ENCODE results near the gene WDR45B.

The WDR45B gene

DNA sequence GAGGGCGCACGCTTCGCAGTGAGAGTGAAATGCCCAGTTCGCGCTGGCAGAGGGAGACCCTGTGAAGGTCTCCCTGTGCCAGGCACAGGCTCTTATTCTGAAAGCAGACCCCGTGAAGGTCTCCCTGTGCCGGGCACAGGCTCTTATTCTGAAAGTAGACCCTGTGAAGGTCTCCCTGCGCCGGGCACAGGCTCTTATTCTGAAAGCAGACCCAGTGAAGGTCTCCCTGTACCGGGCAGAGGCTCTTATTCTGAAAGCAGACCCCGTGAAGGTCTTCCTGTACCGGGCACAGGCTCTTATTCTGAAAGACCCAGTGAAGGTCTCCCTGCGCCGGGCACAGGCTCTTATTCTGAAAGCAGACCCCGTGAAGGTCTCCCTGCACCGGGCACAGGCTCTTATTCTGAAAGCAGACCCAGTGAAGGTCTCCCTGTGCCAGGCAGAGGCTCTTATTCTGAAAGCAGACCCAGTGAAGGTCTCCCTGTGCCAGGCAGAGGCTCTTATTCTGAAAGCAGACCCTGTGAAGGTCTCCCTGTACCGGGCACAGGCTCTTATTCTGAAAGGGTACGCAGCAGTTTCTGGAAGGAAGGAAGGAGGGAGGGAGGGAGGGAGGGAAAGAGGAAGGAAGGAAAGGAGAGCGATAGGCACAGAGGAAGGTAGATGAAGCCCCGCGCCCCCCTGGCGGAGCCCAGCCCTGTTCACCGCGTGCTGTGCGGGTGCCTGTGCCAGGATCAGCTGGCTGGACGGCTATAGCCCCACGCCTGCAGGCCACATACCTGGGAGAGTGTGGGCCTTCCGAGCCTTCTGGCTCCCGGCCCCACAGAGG, 55.3 kb downstream of the WDR45B start:
- DNase-seq (ENCODE audit: low read depth, low spot score) = peak; percentile 64
- peak overlapping the region; percentile 97 for H3K27ac ChIP-seq
- TF ChIP-seq EZH2 (IDR thresholded peaks at IDR 0.05) = no peak
- no peak for TF ChIP-seq FOXP2 (optimal IDR thresholded peaks at IDR 0.05; ENCODE audit: control extremely low read depth, extremely low read length, insufficient read depth)
- TF ChIP-seq POLR2AphosphoS5 (IDR thresholded peaks at IDR 0.05; ENCODE audit: borderline replicate concordance, low read depth, low read length) = no peak
- H3K9ac ChIP-seq (ENCODE audit: insufficient read length) = peak overlapping the region; percentile 70
- H3K4me3 ChIP-seq = peak overlapping the region; percentile 79
- H3K9me3 ChIP-seq (ENCODE audit: low read depth, low read length) = no peaks in the 10 kb centered on the region
- H3K36me3 ChIP-seq (ENCODE audit: insufficient read depth, low read length) = peaks cover 34% of the 10 kb centered on the region; the same call in 1 of the 2 replicates

DNA sequence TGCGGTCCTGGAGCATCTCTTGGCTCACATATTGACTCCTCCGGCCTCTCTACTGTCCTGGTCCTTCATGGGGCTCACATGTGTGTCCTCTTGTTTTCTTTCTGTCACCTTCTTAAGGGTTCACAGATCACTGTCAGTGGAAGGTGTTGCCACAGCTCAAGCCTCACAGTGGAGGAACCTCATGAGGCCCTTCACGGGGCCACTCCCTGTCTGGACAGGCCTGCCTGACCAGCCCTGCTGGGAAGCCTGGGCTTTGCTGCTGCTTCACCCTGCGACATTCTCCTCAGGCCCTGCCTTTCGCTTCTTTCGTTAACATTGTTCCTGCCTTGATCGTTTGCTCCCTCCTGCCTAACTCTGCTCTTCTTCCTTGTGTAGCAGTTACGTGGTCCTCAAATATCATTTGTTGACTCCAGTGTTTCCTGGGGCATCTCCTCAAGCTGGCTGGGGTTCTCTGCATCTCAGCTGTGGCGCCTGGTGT, 55.9 kb downstream of the WDR45B start:
- DNase-seq (ENCODE audit: low read depth, low spot score) = no peak
- H3K27ac ChIP-seq = peak overlapping the region; percentile 97
- H3K36me3 ChIP-seq (ENCODE audit: insufficient read depth, low read length) = peaks cover 36% of the 10 kb centered on the region; the same call in 1 of the 2 replicates
- no peaks in the 10 kb centered on the region for H3K9me3 ChIP-seq (ENCODE audit: low read depth, low read length)
- H3K9ac ChIP-seq (ENCODE audit: insufficient read length) = no peak overlapping the region
- TF ChIP-seq POLR2AphosphoS5 (IDR thresholded peaks at IDR 0.05; ENCODE audit: borderline replicate concordance, low read depth, low read length) (no peak), FOXP2 (optimal IDR thresholded peaks at IDR 0.05; ENCODE audit: control extremely low read depth, extremely low read length, insufficient read depth) (no peak), EZH2 (IDR thresholded peaks at IDR 0.05) (no peak)
- no peak overlapping the region for H3K4me3 ChIP-seq

GRCh38 chr17:82590881-82591539, 57.2 kb downstream of the WDR45B start:
- H3K9me3 ChIP-seq (ENCODE audit: low read depth, low read length) = no peaks in the 10 kb centered on the region
- peaks cover 32% of the 10 kb centered on the region for H3K36me3 ChIP-seq (ENCODE audit: insufficient read depth, low read length)
- no peak overlapping the region for H3K4me3 ChIP-seq
- no peak for DNase-seq (ENCODE audit: low read depth, low spot score)
- H3K9ac ChIP-seq (ENCODE audit: insufficient read length) = no peak overlapping the region
- TF ChIP-seq FOXP2 (optimal IDR thresholded peaks at IDR 0.05; ENCODE audit: control extremely low read depth, extremely low read length, insufficient read depth) (no peak), POLR2AphosphoS5 (IDR thresholded peaks at IDR 0.05; ENCODE audit: borderline replicate concordance, low read depth, low read length) (no peak), EZH2 (IDR thresholded peaks at IDR 0.05) (no peak)
- H3K27ac ChIP-seq = peak overlapping the region; percentile 97

GRCh38 chr17:82590216-82590615, 58.0 kb downstream of the WDR45B start:
- Histone ChIP-seq H3K9ac (ENCODE audit: insufficient read length) (no peak overlapping the region), H3K27ac (no peak overlapping the region), H3K4me3 (no peak overlapping the region), H3K9me3 (ENCODE audit: low read depth, low read length) (no peaks in the 10 kb centered on the region), H3K36me3 (ENCODE audit: insufficient read depth, low read length) (peaks cover 32% of the 10 kb centered on the region)
- no peak for DNase-seq (ENCODE audit: low read depth, low spot score)
- no peak for TF ChIP-seq EZH2 (IDR thresholded peaks at IDR 0.05)
- TF ChIP-seq POLR2AphosphoS5 (IDR thresholded peaks at IDR 0.05; ENCODE audit: borderline replicate concordance, low read depth, low read length) = no peak
- TF ChIP-seq FOXP2 (optimal IDR thresholded peaks at IDR 0.05; ENCODE audit: control extremely low read depth, extremely low read length, insufficient read depth) = no peak

DNA sequence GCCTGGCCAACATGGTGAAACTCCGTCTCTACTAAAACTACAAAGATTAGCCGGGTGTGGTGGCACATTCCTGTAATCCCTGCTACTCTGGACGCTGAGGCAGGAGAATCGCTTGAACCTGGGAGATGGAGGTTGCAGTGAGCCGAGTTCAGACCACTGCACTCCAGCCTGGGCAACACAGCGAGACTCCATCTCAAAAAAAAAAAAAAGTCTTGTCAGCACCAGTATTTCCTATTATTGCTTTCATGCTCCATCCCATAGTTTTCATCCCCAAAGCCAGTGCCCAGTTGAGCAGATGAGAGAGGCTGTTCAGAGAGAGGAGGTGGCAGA, 58.4 kb downstream of the WDR45B start:
- Histone ChIP-seq H3K27ac (no peak overlapping the region), H3K9me3 (ENCODE audit: low read depth, low read length) (no peaks in the 10 kb centered on the region), H3K4me3 (no peak overlapping the region), H3K36me3 (ENCODE audit: insufficient read depth, low read length) (peaks cover 33% of the 10 kb centered on the region), H3K9ac (ENCODE audit: insufficient read length) (no peak overlapping the region)
- TF ChIP-seq POLR2AphosphoS5 (IDR thresholded peaks at IDR 0.05; ENCODE audit: borderline replicate concordance, low read depth, low read length) (no peak), EZH2 (IDR thresholded peaks at IDR 0.05) (no peak), FOXP2 (optimal IDR thresholded peaks at IDR 0.05; ENCODE audit: control extremely low read depth, extremely low read length, insufficient read depth) (no peak)
- no peak for DNase-seq (ENCODE audit: low read depth, low spot score)

DNA sequence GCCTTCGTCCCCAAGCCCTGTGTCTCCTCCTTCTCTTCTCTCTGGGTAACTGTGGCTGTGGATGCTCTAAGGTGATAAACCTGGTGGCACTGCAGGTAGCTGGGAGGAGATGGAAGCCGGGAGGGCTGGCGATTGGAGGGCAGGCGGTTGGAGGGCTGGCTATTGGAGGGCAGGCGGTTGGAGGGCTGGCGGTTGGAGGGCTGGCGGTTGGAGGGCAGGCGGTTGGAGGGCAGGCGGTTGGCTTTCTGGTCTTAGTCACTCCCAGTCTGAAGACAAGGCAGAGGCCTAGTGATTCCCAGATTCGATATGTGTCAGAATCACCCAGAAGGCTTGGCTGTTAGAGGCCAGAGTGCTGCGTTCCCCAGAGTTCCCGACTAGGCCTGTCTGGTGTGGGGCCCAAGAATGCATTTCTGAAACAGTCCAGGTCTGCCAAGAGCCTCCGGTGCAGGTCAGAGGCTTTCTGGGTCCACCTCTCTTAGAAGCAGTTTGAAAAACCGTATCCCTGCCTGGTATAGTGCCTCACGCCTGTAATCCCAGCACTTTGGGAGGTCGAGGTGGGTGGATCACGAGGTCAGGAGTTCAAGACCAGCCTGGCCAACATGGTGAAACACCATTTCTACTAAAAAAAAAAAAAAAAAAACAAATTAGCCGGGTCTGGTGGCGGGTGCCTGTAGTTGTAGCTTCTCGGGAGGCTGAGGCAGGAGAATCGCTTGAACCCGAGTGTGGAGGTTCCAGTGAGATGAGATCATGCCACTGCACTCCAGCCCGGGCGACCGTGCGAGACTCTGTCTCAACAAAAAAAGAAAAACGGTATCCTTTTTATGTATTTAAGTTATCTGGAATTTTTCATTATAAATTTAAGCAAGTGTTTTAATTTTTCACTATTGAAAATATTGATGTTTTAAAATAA, 59.7 kb downstream of the WDR45B start:
- H3K9ac ChIP-seq (ENCODE audit: insufficient read length) = no peak overlapping the region
- no peak for DNase-seq (ENCODE audit: low read depth, low spot score)
- peaks cover 41% of the 10 kb centered on the region for H3K36me3 ChIP-seq (ENCODE audit: insufficient read depth, low read length)
- peak overlapping the region; percentile 68; the same call in 1 of the 2 replicates for H3K27ac ChIP-seq
- H3K4me3 ChIP-seq = no peak overlapping the region
- H3K9me3 ChIP-seq (ENCODE audit: low read depth, low read length) = no peaks in the 10 kb centered on the region
- no peak for TF ChIP-seq FOXP2 (optimal IDR thresholded peaks at IDR 0.05; ENCODE audit: control extremely low read depth, extremely low read length, insufficient read depth)
- no peak for TF ChIP-seq POLR2AphosphoS5 (IDR thresholded peaks at IDR 0.05; ENCODE audit: borderline replicate concordance, low read depth, low read length)
- no peak for TF ChIP-seq EZH2 (IDR thresholded peaks at IDR 0.05)

DNA sequence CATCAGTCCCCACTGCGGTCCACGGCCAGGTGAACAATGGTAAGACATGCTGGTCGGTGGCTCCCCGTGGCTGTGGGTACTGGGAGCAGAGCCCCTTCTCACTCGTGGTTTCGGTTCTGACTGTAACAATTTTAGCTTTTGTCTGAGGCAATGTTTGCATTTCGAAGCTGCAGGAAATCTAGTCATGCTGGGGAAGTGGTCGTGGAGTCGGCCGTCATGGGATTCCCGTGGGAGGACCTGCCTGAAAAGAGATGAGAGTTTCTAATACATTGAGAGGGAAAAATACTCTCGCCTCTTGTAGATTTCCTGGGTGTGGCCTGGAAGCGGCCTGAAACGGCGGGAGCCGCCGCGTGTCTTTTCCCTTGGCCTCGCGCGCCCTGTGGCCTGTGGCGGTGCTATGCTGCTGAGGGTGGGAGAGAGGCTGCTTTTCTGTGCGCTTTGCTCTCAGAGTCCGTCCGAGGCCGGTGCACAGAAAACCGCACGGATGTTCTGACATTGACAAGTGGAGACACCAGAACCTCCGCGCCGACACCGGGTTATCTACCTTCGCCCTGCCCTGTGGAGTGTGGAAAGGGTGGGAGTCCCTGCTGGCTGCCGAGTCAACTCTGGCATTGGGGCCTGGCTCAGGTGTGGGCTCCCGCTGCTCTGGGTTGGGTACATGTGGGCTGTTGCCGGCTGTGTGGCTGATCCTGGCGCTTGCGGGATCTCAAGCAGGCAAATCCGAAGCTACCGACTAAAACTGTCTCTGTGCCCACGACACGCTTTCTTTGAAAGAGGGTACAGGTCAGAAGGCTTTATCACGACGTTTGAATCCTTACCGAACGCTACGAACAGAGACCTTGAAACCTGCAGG, 60.8 kb downstream of the WDR45B start:
- no peak for DNase-seq (ENCODE audit: low read depth, low spot score)
- peak overlapping the region; percentile 67 for H3K27ac ChIP-seq
- TF ChIP-seq POLR2AphosphoS5 (IDR thresholded peaks at IDR 0.05; ENCODE audit: borderline replicate concordance, low read depth, low read length) (no peak), FOXP2 (optimal IDR thresholded peaks at IDR 0.05; ENCODE audit: control extremely low read depth, extremely low read length, insufficient read depth) (no peak)
- no peaks in the 10 kb centered on the region for H3K9me3 ChIP-seq (ENCODE audit: low read depth, low read length)
- no peak overlapping the region for H3K9ac ChIP-seq (ENCODE audit: insufficient read length)
- peaks cover 50% of the 10 kb centered on the region for H3K36me3 ChIP-seq (ENCODE audit: insufficient read depth, low read length)
- no peak overlapping the region for H3K4me3 ChIP-seq
